Right atrium auricular region (tissue), 2 donors: ENCODE results near the gene LMO7. TPM values are rescaled to one million over a fixed set of nuclear protein-coding genes. Genes with fewer than 3 reads are reported as not detected.

Experiments used
- DNase-seq: peaks from one replicate; pipeline ENCODE4 v3.0.0-alpha.2; 2019; ENCODE audit warnings: low spot score
- H3K27ac ChIP-seq, 2 donors: fragments of 200-600 bp; sonication (generic); 1 replicate in 1 of 2; 2 replicates in 1 of 2; pipeline ENCODE4 v1.5.1; 2016 to 2019
- H3K27me3 ChIP-seq, 2 donors: fragments of 200-600 bp; sonication (generic); one replicate each; pipeline versions ENCODE4 v1.5.1 to v1.6.0; 2017 to 2019
- H3K36me3 ChIP-seq: fragments of 200-600 bp; sonication (generic); one replicate; pipeline ENCODE4 v1.5.1; 2016
- H3K4me1 ChIP-seq, 2 donors: fragments of 200-600 bp; sonication (generic); one replicate each; pipeline versions ENCODE4 v1.5.1 to v1.6.0; 2017 to 2019
- H3K4me3 ChIP-seq, 2 donors: fragments of 200-600 bp; sonication (generic); 1 replicate in 1 of 2; 2 replicates in 1 of 2; pipeline ENCODE4 v1.5.1; 2017 to 2019; ENCODE audit warnings: mild to moderate bottlenecking in 1 of 2, moderate library complexity in 1 of 2
- H3K9me3 ChIP-seq, 2 donors: fragments of 200-600 bp; sonication (generic); one replicate each; pipeline ENCODE4 v1.5.1; 2019
- CTCF ChIP-seq, 2 donors: fragments of 200-600 bp; sonication (generic); IDR thresholded peaks; one replicate each; pipeline ENCODE4 v1.5.1; 2019; ENCODE audit warnings: antibody characterized with exemption in 2 of 2
- total RNA-seq, 2 donors: library from RNA; depleted of rRNA; stranded (reverse); fragments of >200 nt; gene quantifications; one replicate each; pipeline ENCODE4 v1.1.0, GENCODE V29; 2016

The LMO7 gene
- total RNA-seq, 2 donors from 2014 or later = 319 to 484 TPM

- H3K9me3 ChIP-seq = no peaks in the 10 kb centered on the region
- H3K4me3 ChIP-seq = no peak overlapping the region
- DNase-seq = peak; percentile 74
- H3K27ac ChIP-seq = no peak overlapping the region
- no peaks in the 10 kb centered on the region for H3K27me3 ChIP-seq
- TF ChIP-seq CTCF (IDR thresholded peaks at IDR 0.05) = peak; percentile 90 to 94
- H3K36me3 ChIP-seq = no peaks in the 10 kb centered on the region
- peaks cover 0 to 5% of the 10 kb centered on the region in 2 donors for H3K4me1 ChIP-seq
These were observed 240.3 kb downstream of the LMO7 start for GRCh38 chr13:75876142-75877050.

GRCh38 chr13:75877071-75877470, 240.9 kb downstream of the LMO7 start:
- no peak overlapping the region for H3K4me3 ChIP-seq
- H3K27ac ChIP-seq = no peak overlapping the region
- H3K36me3 ChIP-seq = no peaks in the 10 kb centered on the region
- H3K9me3 ChIP-seq = no peaks in the 10 kb centered on the region
- H3K4me1 ChIP-seq = peaks cover 0 to 5% of the 10 kb centered on the region in 2 donors
- TF ChIP-seq CTCF (IDR thresholded peaks at IDR 0.05) = no peak
- DNase-seq = no peak
- no peaks in the 10 kb centered on the region for H3K27me3 ChIP-seq

GRCh38 chr13:75879656-75880055, 243.5 kb downstream of the LMO7 start:
- DNase-seq = no peak
- no peak overlapping the region for H3K4me3 ChIP-seq
- TF ChIP-seq CTCF (IDR thresholded peaks at IDR 0.05) = no peak
- no peaks in the 10 kb centered on the region for H3K36me3 ChIP-seq
- H3K27ac ChIP-seq = no peak overlapping the region
- H3K27me3 ChIP-seq = no peaks in the 10 kb centered on the region
- H3K4me1 ChIP-seq = peaks cover 0 to 5% of the 10 kb centered on the region in 2 donors
- H3K9me3 ChIP-seq = no peaks in the 10 kb centered on the region

- H3K27ac ChIP-seq = no peak overlapping the region
- peaks cover 0 to 5% of the 10 kb centered on the region in 2 donors for H3K4me1 ChIP-seq
- no peaks in the 10 kb centered on the region for H3K9me3 ChIP-seq
- DNase-seq = no peak
- H3K27me3 ChIP-seq = no peaks in the 10 kb centered on the region
- no peaks in the 10 kb centered on the region for H3K36me3 ChIP-seq
- H3K4me3 ChIP-seq = no peak overlapping the region
- no peak for TF ChIP-seq CTCF (IDR thresholded peaks at IDR 0.05)
These were observed 245.1 kb downstream of the LMO7 start for GRCh38 chr13:75881109-75881775.

- H3K9me3 ChIP-seq = no peaks in the 10 kb centered on the region
- H3K27me3 ChIP-seq = no peaks in the 10 kb centered on the region
- no peaks in the 10 kb centered on the region for H3K36me3 ChIP-seq
- DNase-seq = no peak
- H3K27ac ChIP-seq = no peak overlapping the region
- H3K4me1 ChIP-seq = no peaks in the 10 kb centered on the region
- TF ChIP-seq CTCF (IDR thresholded peaks at IDR 0.05) = no peak
- no peak overlapping the region for H3K4me3 ChIP-seq
These were observed 246.1 kb downstream of the LMO7 start for GRCh38 chr13:75882261-75882660.
